GM12875 (cell line): ENCODE results near the gene TBX6.
A peak's percentile ranks its signal among the peaks of the same experiment; 100 is the strongest.

ENCODE experiments used
- H3K4me3 ChIP-seq: one replicate; pipeline ENCODE4 v1.5.1; 2011; ENCODE audit warnings: low read depth, low read length, control low read depth
- TF ChIP-seq, protein P1 (sequence below): IDR thresholded peaks from 2 replicates; pipeline ENCODE4 v1.5.1; 2011; ENCODE audit warnings: low read depth, mild to moderate bottlenecking, control low read depth, inconsistent platforms, low read length, moderate library complexity, borderline replicate concordance; ENCODE audit not compliant: insufficient read depth

The TBX6 gene, protein sequence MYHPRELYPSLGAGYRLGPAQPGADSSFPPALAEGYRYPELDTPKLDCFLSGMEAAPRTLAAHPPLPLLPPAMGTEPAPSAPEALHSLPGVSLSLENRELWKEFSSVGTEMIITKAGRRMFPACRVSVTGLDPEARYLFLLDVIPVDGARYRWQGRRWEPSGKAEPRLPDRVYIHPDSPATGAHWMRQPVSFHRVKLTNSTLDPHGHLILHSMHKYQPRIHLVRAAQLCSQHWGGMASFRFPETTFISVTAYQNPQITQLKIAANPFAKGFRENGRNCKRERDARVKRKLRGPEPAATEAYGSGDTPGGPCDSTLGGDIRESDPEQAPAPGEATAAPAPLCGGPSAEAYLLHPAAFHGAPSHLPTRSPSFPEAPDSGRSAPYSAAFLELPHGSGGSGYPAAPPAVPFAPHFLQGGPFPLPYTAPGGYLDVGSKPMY

DNA sequence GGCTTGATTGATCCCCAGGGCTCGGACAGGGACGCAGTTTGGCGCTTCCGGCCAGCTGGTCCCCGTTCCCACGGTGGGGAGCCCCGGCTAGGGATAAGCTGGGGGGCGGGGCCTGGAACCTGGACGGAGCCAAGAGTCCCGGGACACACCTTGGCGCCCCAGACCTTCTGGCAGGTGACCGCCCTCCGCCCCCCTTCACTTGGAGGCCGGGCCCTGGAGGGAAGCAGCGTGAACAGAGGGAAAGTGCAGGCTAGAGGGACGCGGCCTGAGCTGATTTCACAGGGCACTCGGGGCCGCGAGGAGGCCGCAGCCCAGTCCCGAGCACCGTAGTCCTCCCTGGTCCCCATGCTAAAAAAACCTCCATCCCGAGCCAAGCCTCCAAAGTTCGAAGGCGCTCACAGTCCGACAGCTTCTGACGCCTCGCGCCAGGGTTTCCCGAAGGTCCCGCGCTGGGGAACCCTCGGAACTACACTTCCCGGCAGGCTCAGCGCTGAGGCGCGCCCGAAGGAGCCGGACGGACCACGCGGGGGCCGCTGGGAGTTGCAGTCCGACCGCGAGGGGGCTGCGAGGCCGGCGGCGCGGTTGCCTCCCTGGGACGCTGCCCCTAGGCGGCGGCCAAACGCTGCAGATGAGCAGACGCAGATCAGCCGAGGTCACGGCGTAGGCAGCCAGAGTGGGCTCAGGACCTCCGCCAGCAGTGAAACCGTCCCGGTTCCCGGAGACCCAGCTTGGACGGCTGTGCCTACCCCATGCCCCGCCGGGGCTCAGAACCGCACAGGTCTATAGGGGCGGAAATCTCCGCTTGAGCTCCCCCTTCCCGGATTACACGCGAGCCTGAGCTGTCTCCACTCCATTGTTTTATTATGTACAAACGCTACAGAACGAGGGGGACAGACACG is at the start of gene TBX6:
Gene TBX6, minus strand, starts transcription at position 451 of the 899 bp plus-strand sequence. CDS start 731 bp downstream, outside the sequence.
- TF ChIP-seq, protein P1, sequence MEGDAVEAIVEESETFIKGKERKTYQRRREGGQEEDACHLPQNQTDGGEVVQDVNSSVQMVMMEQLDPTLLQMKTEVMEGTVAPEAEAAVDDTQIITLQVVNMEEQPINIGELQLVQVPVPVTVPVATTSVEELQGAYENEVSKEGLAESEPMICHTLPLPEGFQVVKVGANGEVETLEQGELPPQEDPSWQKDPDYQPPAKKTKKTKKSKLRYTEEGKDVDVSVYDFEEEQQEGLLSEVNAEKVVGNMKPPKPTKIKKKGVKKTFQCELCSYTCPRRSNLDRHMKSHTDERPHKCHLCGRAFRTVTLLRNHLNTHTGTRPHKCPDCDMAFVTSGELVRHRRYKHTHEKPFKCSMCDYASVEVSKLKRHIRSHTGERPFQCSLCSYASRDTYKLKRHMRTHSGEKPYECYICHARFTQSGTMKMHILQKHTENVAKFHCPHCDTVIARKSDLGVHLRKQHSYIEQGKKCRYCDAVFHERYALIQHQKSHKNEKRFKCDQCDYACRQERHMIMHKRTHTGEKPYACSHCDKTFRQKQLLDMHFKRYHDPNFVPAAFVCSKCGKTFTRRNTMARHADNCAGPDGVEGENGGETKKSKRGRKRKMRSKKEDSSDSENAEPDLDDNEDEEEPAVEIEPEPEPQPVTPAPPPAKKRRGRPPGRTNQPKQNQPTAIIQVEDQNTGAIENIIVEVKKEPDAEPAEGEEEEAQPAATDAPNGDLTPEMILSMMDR = peak; percentile 91
- H3K4me3 ChIP-seq = peak within 1 kb of the TSS; percentile 54

DNA sequence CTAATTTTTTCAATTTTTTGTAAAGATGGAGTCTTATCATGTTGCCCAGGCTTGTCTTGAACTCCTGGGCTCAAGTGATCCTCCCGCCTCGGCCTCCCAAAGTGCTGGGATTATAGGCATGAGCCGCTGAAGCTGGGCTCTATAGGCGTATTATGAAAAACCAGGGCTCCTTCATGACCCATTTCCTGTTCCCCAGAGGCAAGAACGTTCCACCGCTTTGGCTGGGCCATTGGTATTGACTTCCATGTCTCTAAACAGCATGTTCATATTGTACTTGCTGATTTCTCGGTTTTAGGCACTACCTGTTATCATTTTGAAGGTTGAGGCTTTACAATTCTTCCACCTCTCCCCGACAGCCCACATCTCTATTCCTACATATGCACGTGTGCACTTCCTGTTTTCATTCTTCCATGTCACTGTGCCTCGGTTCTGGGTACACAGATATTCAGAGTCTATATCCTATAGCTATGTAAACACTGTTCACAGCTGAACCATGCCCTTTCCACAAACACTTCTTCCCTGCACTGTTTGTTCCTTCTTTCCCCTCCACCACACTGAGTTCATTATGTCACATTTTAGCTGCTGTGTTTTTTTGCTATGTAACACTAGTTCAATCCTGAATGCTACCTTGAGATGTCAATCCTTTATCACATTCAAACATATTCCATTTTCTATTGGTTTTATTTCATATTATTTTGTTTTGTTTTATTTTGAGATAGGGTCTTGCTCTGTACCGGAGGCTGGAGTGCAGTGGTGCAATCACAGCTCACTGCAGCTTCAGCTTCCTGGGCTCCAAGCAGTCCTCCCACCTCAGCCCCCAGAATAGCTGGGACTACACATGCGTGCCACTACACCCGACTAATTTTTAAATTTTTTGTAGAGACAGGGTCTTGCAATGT is 48.1 kb upstream of the TBX6 start:
- no peak overlapping the region for H3K4me3 ChIP-seq

DNA sequence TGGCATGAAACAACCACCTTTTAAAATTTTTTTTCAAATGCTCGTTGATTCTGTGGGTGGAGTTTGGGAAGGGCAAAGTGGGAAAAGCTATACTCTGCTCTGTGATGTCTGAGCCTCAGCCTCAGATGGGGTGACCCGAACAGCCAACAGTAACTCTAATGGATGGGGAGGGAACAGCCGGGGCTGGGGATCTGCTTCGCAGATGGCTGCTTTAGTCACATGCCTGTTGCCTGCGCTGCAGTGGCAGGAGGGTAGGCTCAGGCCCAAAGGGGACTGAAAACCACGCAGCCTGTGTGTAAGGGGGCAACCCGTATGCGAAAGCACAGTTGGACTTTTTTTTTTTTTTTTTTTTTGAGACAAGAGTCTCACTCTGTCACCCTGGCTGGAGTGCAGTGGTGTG is 46.2 kb upstream of the TBX6 start:
- TF ChIP-seq, protein P1 = no peak
- H3K4me3 ChIP-seq = no peak overlapping the region

More for the DNA sequence above, 48.1 kb upstream of the TBX6 start:
- TF ChIP-seq, protein P1 = no peak

DNA sequence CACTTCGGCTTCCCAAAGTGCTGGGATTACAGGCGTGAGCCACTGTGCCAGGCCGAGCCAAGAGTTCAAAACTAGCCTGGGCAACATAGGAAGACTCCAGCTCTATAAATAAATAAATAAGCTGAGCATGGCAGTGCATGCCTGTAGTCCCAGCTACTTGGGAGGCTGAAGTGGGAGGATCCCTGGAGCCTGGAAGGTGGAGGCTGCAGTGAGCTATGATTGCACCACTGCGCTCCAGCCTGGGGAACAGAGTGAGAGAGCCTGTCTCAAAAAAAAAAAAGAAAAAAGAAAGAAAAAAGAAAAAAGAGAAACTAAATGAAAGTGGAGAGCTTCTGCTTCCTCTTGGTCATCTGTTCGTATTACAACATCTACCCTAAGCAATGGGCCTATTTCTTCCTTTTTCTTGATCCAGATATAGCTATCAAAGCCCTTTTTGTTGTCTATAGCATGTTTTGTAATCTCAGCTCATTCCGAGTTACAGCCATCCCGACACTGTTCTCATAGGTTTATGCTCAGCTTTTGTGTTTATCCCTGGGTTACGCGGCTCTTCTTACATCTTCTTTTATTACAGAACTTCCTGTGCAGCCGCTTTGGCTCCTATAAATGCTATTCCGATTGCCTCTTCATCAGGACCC is 45.4 kb upstream of the TBX6 start:
- TF ChIP-seq, protein P1 = no peak
- H3K4me3 ChIP-seq = no peak overlapping the region

DNA sequence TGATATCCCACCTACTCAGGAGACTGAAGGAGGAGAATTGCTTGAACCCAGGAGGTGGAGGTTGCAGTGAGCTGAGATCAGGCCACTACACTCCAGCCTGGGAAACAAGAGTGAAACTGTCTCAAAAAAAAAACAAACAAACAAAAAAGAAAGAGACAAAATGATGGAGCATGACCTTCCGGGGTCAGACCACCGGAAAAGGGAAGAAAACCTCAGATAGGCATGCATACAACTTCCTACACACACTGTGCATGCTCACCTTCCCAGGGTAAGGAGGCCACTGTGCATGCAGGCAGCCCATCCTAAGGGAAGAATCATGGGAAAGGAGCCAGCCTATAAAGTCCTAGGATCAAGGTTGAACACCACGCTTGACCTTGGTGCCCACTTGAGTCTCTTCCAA is 40.9 kb upstream of the TBX6 start:
- no peak overlapping the region for H3K4me3 ChIP-seq
- TF ChIP-seq, protein P1 = no peak

DNA sequence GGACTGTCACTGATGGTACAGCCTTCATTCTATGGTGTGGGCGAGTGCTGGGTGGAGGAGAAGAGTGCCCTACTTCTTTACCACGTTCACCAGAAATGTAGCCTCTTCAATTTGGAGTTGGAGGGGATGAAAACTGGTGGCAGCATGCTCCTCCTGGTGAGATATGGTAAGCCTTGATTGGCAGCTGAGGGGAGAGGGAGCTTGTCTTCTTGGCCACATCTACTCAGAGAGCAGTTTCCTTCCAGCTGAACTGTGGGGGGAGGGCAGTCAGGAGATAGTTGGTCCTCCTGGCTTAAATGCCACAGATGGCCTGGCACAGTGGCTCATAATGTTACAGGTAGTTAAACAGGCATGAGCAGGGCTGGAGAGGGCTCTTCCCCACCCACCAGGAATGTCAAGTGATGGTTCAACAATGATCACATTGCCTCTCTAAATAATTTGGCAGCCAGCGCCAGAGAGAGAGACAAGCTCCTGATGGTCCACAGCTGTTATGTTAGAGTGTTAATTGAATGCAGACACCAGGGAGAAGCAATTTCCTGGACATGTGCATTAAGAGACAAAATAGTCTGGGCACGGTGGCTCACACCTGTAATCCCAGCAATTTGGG is 40.2 kb upstream of the TBX6 start:
- H3K4me3 ChIP-seq = no peak overlapping the region
- TF ChIP-seq, protein P1 = no peak
